ENCODE results near the gene SLC11A2. TPM values are rescaled to one million over a fixed set of nuclear protein-coding genes. Genes with fewer than 3 reads are reported as not detected.

The SLC11A2 gene
- polyA plus RNA-seq, 2 donors: 18.0 to 19.5 TPM

Other genes starting within 250 kb of the SLC11A2 start
- under 1 TPM in 1 of 2 donors, not detected in 1; 0.04 TPM for gene TMPRSS12, start 183.5 kb downstream of the SLC11A2 start, polyA plus RNA-seq
- gene HIGD1C, start 73.8 kb downstream of the SLC11A2 start, polyA plus RNA-seq: not detected
- 10 to 100 TPM; 30.9 to 36.8 TPM for gene LETMD1, start 21.9 kb upstream of the SLC11A2 start, polyA plus RNA-seq
- 1 to 10 TPM; 4.8 to 7.3 TPM for gene CSRNP2, start 57.2 kb upstream of the SLC11A2 start, polyA plus RNA-seq
- gene TFCP2, start 146.8 kb upstream of the SLC11A2 start, polyA plus RNA-seq: 1 to 10 TPM; 7.6 to 9.6 TPM
- 1 to 10 TPM; 2.5 to 3.6 TPM for gene POU6F1, start 191.7 kb upstream of the SLC11A2 start, polyA plus RNA-seq
- gene DAZAP2, start 212.4 kb upstream of the SLC11A2 start, polyA plus RNA-seq: 100 to 1,000 TPM in 1 of 2 donors, 10 to 100 TPM in 1; 66.5 to 185 TPM
- 100 to 1,000 TPM in 1 of 2 donors, 10 to 100 TPM in 1; 75.2 to 149 TPM for gene SMAGP, start 244.0 kb upstream of the SLC11A2 start, polyA plus RNA-seq